GM19025 (cell line): ENCODE measurements around the gene USP22.
"Not testable (repeated sequence)": the region's sequence is repeated elsewhere in the genome, so short reads cannot be mapped to it uniquely, and the experiment has no call there.

Experiments
- ATAC-seq: cut with Tn5 transposase; IDR thresholded peaks from one replicate; pipeline ENCODE4 v1.9.1; 2021; ENCODE audit warnings: mild to moderate bottlenecking, low read depth, moderate library complexity; ENCODE audit not compliant: unreplicated experiment

USP22 gene

GRCh38 chr17:20991276-20992037, 51.4 kb downstream of the USP22 start:
- ATAC-seq = no peak

GRCh38 chr17:20989991-20990855, 52.6 kb downstream of the USP22 start:
- ATAC-seq = no peak

- no peak for ATAC-seq
Observed at GRCh38 chr17:20989481-20989880, 53.3 kb downstream of the USP22 start.

GRCh38 chr17:20988896-20989295, 53.9 kb downstream of the USP22 start:
- ATAC-seq = no peak

GRCh38 chr17:20988001-20988636, 54.7 kb downstream of the USP22 start:
- ATAC-seq = no peak

- no peak for ATAC-seq
Observed at GRCh38 chr17:20987511-20987910, 55.3 kb downstream of the USP22 start.

- no peak for ATAC-seq
Observed at GRCh38 chr17:20986767-20987510, 55.9 kb downstream of the USP22 start.

GRCh38 chr17:20983359-20983637, 59.5 kb downstream of the USP22 start:
- ATAC-seq = no peak

GRCh38 chr17:20982589-20983358, 60.0 kb downstream of the USP22 start:
- no peak for ATAC-seq

GRCh38 chr17:20981046-20981920, 61.5 kb downstream of the USP22 start:
- no peak for ATAC-seq

- no peak for ATAC-seq
Observed at GRCh38 chr17:20979792-20980083, 63.1 kb downstream of the USP22 start.

- not testable (repeated sequence) for ATAC-seq
Observed at GRCh38 chr17:20979007-20979791, 63.6 kb downstream of the USP22 start.

- ATAC-seq = not testable (repeated sequence)
Observed at GRCh38 chr17:20977609-20978253, 65.1 kb downstream of the USP22 start.

GRCh38 chr17:20975566-20975965, 67.2 kb downstream of the USP22 start:
- ATAC-seq = no peak

- ATAC-seq = no peak
Observed at GRCh38 chr17:20970329-20970728, 72.5 kb downstream of the USP22 start.

GRCh38 chr17:20968913-20969616, 73.7 kb downstream of the USP22 start:
- no peak for ATAC-seq

- no peak for ATAC-seq
Observed at GRCh38 chr17:20967776-20968175, 75.0 kb downstream of the USP22 start.
